ENCODE measurements around the gene OBI1.

DNA sequence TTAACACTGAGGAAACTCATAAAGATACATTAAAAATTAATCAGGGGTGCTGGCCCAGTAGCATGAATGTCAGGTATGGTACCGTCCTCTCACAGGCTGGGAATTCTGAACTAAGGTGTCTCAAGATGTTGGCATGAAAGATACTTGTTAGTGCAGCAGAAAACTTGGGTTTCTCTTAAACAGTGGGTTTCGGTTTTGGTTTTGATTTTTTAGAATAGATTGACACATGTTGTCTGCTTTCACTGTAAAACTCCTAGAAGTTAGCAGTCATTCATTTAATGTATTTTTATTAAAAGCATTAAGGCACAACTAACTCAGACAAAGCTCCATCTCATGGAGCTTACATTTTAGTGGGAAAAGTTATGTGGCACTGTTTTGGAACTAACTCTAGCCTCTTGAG lies 3.5 kb upstream of the OBI1 start:
- TF ChIP-seq TAF1 (IDR thresholded peaks at IDR 0.05; ENCODE audit: low read depth, low read length): no peak
- no peak for TF ChIP-seq POLR2AphosphoS5 (IDR thresholded peaks at IDR 0.05; ENCODE audit: low read depth, low read length)
